ENCODE measurements around the gene RLN1.
"Not testable (repeated sequence)": the region's sequence is repeated elsewhere in the genome, so short reads cannot be mapped to it uniquely, and the experiment has no call there.

The RLN1 gene, protein sequence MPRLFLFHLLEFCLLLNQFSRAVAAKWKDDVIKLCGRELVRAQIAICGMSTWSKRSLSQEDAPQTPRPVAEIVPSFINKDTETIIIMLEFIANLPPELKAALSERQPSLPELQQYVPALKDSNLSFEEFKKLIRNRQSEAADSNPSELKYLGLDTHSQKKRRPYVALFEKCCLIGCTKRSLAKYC

GRCh38 chr9:5338992-5339981 lies at the start of gene RLN1:
Gene RLN1 (minus strand): TSS chr9:5339876. CDS start chr9:5339746, 130 bp downstream.
- DNase-seq (ENCODE audit: low read depth, low spot score) = not testable (repeated sequence)

GRCh38 chr9:5389109-5389732 lies 49.5 kb upstream of the RLN1 start:
- peak; percentile 78 for DNase-seq (ENCODE audit: low read depth, low spot score)

GRCh38 chr9:5388026-5388819 lies 48.5 kb upstream of the RLN1 start:
- DNase-seq (ENCODE audit: low read depth, low spot score) = no peak

DNA sequence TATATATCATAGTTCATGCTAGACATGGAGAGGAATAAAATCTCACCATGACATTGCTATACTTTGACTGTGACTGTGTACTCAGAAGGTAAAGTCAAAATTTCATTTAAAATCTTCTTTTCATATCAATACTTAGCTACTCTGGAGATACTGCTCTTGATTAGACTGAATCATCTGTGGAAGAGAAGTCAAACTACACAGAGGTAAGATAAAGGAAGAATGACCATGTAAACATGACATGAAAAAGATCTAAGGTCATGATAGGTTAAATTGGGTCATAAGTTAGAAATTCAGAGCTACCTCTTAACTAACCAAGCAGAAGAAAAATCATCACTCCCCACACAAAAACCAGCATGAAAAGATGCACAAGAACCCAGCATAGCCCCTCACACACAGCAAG lies 44.8 kb upstream of the RLN1 start:
- DNase-seq (ENCODE audit: low read depth, low spot score) = no peak

DNA sequence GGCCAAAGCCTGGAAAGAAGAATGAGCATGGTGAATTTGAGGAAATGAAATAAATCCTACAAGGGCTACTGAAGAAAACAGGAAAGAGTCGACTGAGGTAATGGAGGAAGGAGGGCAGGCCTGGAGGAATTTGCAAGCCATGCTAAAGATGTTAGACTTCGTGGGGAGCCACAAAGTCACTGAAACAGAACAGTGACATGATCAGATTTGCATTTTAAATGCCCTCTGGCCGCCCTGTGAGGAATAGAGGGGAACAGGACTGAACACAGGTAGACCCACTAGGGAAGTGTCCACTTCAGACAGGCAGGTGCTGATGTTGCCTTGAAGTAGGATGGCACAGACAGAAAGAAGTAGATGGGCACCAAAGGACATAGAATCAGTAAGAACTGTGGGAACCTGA lies 42.8 kb upstream of the RLN1 start:
- DNase-seq (ENCODE audit: low read depth, low spot score) = no peak

DNA sequence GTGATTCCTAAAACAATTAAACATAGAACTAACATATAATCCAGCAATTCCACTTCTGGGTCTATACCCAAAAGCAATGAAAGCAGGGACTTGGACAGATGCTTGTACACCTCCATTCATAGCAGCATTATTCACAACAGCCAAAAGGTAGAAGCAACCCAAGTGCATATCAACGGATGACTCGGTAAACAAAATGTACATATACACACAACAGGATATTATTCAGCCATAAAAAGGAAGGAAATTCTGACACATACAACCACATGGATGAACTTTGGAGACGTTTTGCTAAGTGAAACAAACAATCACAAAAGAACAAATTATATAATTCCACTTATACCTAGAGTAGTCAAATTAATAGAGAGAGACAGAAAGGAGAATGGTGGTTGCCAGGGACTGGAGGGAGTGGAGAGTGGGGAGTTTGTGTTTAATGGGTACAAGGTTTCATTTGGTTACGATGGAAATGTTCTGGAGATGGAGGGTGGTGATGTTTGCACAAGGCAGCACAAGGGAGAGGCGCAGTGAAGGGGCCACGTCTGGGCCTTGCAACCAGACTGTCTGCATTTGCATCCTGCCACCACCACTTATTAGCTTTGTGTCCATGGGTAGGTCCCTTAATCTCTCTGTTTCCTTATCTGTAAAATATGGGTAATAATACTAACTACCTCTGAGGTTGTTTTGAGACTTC lies 36.3 kb upstream of the RLN1 start:
- DNase-seq (ENCODE audit: low read depth, low spot score) = no peak

GRCh38 chr9:5375091-5375490 lies 35.4 kb upstream of the RLN1 start:
- no peak for DNase-seq (ENCODE audit: low read depth, low spot score)

DNA sequence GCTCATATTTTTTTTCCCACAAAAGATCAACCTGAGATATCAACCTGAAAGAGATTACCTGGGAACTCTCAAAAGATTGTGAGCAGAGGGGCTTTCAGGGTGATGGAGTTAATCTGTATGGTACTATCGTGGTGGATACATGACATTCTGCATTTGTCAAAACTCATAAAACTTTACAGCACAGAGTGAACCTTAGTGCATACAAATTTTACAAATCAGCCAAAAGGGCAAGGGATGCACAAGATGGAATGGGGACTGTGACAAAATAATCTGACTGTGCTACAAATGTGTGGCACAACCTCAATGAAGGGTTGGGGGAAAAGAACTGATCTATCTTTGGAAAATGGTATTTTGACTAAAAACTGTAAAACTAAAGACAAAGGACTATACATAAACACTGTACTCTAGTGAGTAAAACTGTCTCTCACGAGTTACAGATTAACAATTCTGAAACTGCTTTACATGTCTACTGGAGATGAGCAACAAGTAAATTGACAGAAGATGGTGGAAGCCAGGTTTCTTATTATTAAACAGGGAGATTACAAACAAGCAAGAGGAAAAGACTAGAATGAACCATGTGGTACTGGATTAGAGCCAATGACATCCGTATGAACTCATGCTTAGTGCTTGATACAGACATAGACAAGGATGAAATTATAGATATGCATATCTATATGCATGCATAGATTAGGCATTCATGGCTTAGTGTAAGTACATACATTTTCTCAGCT lies 24.8 kb upstream of the RLN1 start:
- no peak for DNase-seq (ENCODE audit: low read depth, low spot score)

- no peak for DNase-seq (ENCODE audit: low read depth, low spot score)
These were observed 21.8 kb upstream of the RLN1 start for GRCh38 chr9:5361326-5362010.

DNA sequence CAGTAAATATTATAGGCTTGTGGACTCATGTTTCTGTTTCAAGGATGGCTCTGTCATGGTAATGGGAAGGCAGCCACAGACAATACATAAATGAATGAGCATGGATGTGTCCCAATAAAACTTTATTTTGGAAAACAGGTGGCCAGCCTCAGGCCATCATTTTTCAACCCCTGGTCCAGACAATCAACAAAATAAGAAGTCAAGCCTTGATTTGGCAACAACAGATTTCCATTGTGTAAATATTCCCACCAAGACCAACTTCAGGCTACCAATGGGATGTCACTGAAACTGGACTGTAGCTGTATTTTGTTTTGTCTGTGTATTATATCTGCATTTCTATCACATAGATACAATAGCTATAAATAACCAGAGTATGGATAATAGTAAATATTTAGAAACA lies 20.7 kb upstream of the RLN1 start:
- no peak for DNase-seq (ENCODE audit: low read depth, low spot score)

GRCh38 chr9:5357431-5358105 lies 17.9 kb upstream of the RLN1 start:
- no peak for DNase-seq (ENCODE audit: low read depth, low spot score)

DNA sequence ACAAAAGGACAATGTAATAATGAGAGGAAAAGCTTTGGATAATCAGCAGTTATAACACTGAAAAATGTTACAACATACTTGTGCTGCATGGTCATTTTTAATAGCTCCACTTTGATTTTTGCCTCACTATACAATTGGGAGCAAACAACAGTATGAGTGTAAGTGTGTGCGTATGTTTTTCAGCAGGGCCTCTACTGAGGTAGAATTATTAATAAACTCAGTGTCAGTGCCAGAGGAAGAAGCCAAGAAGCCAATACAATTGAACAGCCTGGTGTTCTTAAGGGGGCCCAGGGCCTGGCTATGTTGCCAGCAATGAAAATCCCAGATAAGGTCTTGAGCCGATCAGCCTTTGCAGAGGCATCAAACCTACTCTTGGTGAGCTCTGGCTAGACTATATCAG lies 16.1 kb upstream of the RLN1 start:
- no peak for DNase-seq (ENCODE audit: low read depth, low spot score)

- no peak for DNase-seq (ENCODE audit: low read depth, low spot score)
These were observed 15.6 kb upstream of the RLN1 start for GRCh38 chr9:5355226-5355625.

DNA sequence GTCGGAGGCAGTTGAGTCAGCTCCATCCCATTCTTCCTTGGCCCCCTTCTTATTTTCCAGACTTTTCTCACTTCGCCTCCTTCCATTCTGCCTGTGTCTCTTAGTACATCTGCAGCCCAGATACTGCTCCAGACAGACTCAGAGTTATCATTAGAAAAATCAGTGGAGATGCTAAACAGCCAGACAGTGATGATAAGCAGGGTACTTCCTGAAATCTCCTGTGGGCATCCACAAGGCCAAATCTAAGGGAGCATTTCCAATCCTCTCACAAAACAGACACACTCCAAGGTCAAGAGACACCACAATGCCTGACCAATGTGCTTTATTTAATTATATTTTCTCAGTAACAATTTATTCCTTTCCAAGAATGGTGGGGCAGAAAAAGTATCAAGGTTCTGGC lies 14.5 kb upstream of the RLN1 start:
- DNase-seq (ENCODE audit: low read depth, low spot score) = no peak

- no peak for DNase-seq (ENCODE audit: low read depth, low spot score)
These were observed 13.1 kb upstream of the RLN1 start for GRCh38 chr9:5352637-5353248.

DNA sequence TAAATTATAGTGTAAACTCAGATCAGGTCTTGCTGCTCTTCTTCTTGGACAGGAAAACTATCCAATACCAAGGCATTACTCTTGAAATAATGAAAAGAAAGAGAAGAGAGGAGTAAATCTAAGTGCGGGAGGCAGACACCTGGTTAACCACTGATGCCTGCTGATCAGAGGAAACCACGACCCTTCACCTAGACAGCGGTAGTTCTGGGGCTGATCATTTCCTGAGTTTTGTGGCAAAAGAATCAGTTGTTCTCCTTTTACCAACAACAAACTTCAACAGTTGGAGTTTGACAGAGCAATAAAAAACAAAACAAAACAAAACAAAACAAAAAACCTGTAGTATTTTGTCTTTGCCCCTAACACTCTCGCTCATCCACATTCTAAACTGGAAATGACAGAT lies 3.0 kb downstream of the RLN1 start:
- no peak for DNase-seq (ENCODE audit: low read depth, low spot score)

- not testable (repeated sequence) for DNase-seq (ENCODE audit: low read depth, low spot score)
These were observed 8.4 kb downstream of the RLN1 start for GRCh38 chr9:5331276-5331675.

DNA sequence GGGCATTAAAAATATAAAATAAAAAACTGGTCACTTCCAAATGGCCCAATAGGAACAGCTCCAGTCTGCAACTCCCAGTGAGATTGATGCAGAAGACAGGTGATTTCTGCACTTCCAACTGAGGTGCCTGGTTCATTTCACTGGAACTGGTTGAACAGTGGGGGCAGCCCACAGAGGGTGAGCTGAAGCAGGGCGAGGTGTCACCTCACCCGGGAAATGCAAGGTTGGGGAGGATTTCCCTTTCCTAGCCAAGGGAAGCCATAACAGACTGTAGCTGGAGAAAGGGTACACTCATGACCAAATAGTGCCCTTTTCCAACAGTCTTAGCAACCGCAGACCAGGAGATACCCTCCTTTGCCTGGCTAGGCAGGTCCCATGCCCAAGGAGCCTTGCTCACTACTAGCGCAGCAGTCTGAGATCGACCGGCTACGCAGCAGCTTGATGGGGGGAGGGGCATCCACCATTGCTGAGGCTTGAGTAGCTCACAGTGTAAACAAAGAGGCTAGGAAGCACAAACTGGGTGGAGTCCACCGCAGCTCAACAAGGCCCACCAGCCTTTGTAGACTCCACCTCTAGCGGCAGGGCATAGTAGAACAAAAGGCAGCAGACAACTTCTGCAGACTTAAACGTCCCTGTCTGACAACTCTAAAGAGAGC lies 12.7 kb downstream of the RLN1 start:
- no peak for DNase-seq (ENCODE audit: low read depth, low spot score)
